ENCODE measurements around the gene EIF3I. TPM values are rescaled to one million over a fixed set of nuclear protein-coding genes. Genes with fewer than 3 reads are reported as not detected.

The EIF3I gene
- total and polyA plus RNA-seq, 2 of the 13 experiments (the other 11 are each of a cell fraction or from before 2014, with no cell fraction given), result 210 to 223 TPM

DNA sequence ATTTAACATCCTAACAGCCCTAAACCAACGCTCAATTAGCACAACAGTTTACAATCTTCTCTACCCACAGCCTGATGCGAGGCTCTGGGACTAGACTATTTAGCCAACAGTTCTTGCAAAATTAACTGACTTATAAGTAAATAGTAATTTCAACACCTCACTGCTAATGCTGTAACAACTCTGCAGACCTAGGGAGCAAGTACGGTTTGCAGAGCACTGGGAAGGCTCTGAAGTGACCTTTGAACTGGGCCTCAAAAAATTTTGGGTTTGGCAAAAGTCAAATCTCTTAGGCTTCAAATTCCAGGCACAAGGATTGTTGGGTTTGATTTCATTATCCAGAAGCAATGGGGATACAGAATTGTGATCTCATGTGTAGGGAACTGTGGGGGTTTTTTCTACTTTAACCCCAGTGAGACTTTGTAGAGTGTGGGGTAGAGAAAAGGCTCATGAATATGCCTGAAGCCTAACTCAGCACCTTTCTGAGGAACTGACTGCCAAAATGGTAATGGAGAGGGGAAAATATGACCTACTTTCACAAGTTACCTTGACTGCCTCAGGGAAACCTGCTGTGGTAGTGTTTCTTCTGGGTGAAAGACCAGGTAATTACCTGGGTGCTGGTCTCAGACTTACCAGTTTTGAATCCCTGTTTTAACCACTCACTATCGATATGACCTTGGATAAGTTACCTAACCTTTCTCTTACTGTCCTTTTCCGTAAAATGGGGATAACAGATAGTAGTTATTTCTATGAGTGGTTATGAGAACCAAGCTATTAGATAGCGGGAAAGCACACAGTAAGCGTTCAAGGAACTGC, 43.6 kb upstream of the EIF3I start (continued):
- TF ChIP-seq CREM (IDR thresholded peaks at IDR 0.05) (peak; percentile 59), CREM (CRISPR knock-in tag; IDR thresholded peaks at IDR 0.05) (no peak), ERF (CRISPR knock-in tag; IDR thresholded peaks at IDR 0.05) (no peak), FOXA3 (CRISPR knock-in tag; IDR thresholded peaks at IDR 0.05) (peak; percentile 91), SIN3A (IDR thresholded peaks at IDR 0.05; ENCODE audit: borderline replicate concordance, low read depth, low read length) (0 out of 2 replicates have a peak, but pooled peaks have one; percentile 9), ZNF720 (CRISPR knock-in tag; IDR thresholded peaks at IDR 0.05) (no peak), HNF1B (CRISPR knock-in tag; IDR thresholded peaks at IDR 0.05) (no peak), KMT2A (CRISPR knock-in tag; IDR thresholded peaks at IDR 0.05) (no peak), SCMH1 (CRISPR knock-in tag; IDR thresholded peaks at IDR 0.05; ENCODE audit: borderline replicate concordance) (no peak), U2AF1 (optimal IDR thresholded peaks at IDR 0.05; ENCODE audit: low read depth, low read length) (no peak), XBP1 (CRISPR knock-in tag; IDR thresholded peaks at IDR 0.05) (0 out of 2 replicates have a peak, but pooled peaks have one; percentile 17)
- TF ChIP-seq, protein P1, sequence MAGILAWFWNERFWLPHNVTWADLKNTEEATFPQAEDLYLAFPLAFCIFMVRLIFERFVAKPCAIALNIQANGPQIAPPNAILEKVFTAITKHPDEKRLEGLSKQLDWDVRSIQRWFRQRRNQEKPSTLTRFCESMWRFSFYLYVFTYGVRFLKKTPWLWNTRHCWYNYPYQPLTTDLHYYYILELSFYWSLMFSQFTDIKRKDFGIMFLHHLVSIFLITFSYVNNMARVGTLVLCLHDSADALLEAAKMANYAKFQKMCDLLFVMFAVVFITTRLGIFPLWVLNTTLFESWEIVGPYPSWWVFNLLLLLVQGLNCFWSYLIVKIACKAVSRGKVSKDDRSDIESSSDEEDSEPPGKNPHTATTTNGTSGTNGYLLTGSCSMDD (CRISPR knock-in tag; IDR thresholded peaks at IDR 0.05), result no peak
- TF ChIP-seq, protein P2, sequence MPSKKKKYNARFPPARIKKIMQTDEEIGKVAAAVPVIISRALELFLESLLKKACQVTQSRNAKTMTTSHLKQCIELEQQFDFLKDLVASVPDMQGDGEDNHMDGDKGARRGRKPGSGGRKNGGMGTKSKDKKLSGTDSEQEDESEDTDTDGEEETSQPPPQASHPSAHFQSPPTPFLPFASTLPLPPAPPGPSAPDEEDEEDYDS (CRISPR knock-in tag; IDR thresholded peaks at IDR 0.05), result no peak
- TF ChIP-seq, protein P3, sequence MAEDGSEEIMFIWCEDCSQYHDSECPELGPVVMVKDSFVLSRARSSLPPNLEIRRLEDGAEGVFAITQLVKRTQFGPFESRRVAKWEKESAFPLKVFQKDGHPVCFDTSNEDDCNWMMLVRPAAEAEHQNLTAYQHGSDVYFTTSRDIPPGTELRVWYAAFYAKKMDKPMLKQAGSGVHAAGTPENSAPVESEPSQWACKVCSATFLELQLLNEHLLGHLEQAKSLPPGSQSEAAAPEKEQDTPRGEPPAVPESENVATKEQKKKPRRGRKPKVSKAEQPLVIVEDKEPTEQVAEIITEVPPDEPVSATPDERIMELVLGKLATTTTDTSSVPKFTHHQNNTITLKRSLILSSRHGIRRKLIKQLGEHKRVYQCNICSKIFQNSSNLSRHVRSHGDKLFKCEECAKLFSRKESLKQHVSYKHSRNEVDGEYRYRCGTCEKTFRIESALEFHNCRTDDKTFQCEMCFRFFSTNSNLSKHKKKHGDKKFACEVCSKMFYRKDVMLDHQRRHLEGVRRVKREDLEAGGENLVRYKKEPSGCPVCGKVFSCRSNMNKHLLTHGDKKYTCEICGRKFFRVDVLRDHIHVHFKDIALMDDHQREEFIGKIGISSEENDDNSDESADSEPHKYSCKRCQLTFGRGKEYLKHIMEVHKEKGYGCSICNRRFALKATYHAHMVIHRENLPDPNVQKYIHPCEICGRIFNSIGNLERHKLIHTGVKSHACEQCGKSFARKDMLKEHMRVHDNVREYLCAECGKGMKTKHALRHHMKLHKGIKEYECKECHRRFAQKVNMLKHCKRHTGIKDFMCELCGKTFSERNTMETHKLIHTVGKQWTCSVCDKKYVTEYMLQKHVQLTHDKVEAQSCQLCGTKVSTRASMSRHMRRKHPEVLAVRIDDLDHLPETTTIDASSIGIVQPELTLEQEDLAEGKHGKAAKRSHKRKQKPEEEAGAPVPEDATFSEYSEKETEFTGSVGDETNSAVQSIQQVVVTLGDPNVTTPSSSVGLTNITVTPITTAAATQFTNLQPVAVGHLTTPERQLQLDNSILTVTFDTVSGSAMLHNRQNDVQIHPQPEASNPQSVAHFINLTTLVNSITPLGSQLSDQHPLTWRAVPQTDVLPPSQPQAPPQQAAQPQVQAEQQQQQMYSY (CRISPR knock-in tag; IDR thresholded peaks at IDR 0.05), result no peak
- TF ChIP-seq, protein P4, sequence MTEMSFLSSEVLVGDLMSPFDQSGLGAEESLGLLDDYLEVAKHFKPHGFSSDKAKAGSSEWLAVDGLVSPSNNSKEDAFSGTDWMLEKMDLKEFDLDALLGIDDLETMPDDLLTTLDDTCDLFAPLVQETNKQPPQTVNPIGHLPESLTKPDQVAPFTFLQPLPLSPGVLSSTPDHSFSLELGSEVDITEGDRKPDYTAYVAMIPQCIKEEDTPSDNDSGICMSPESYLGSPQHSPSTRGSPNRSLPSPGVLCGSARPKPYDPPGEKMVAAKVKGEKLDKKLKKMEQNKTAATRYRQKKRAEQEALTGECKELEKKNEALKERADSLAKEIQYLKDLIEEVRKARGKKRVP (CRISPR knock-in tag; IDR thresholded peaks at IDR 0.05), result peak in 1 of 2 experiments; percentile 78; a peak in 2 of 4 replicates
- TF ChIP-seq, protein P5, sequence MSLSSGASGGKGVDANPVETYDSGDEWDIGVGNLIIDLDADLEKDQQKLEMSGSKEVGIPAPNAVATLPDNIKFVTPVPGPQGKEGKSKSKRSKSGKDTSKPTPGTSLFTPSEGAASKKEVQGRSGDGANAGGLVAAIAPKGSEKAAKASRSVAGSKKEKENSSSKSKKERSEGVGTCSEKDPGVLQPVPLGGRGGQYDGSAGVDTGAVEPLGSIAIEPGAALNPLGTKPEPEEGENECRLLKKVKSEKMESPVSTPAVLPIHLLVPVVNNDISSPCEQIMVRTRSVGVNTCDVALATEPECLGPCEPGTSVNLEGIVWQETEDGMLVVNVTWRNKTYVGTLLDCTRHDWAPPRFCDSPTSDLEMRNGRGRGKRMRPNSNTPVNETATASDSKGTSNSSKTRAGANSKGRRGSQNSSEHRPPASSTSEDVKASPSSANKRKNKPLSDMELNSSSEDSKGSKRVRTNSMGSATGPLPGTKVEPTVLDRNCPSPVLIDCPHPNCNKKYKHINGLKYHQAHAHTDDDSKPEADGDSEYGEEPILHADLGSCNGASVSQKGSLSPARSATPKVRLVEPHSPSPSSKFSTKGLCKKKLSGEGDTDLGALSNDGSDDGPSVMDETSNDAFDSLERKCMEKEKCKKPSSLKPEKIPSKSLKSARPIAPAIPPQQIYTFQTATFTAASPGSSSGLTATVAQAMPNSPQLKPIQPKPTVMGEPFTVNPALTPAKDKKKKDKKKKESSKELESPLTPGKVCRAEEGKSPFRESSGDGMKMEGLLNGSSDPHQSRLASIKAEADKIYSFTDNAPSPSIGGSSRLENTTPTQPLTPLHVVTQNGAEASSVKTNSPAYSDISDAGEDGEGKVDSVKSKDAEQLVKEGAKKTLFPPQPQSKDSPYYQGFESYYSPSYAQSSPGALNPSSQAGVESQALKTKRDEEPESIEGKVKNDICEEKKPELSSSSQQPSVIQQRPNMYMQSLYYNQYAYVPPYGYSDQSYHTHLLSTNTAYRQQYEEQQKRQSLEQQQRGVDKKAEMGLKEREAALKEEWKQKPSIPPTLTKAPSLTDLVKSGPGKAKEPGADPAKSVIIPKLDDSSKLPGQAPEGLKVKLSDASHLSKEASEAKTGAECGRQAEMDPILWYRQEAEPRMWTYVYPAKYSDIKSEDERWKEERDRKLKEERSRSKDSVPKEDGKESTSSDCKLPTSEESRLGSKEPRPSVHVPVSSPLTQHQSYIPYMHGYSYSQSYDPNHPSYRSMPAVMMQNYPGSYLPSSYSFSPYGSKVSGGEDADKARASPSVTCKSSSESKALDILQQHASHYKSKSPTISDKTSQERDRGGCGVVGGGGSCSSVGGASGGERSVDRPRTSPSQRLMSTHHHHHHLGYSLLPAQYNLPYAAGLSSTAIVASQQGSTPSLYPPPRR (CRISPR knock-in tag; IDR thresholded peaks at IDR 0.05; ENCODE audit: borderline replicate concordance), result 0 out of 2 replicates have a peak, but pooled peaks have one; percentile 17

Data from HepG2 (cell line).